Sigmoid colon (tissue), 7 donors: ENCODE measurements around the gene EPHA2. TPM values are rescaled to one million over a fixed set of nuclear protein-coding genes. Genes with fewer than 3 reads are reported as not detected.
"Not testable (repeated sequence)": the region's sequence is repeated elsewhere in the genome, so short reads cannot be mapped to it uniquely, and the experiment has no call there.

Experiments used
- DNase-seq: peaks from one replicate; pipeline ENCODE4 v3.0.0-alpha.2; 2019
- H3K27ac ChIP-seq, 4 donors: fragments of 200-600 bp; sonication (generic); one replicate each; pipeline ENCODE4 v1.5.1; 2016 to 2019; ENCODE audit warnings: mild to moderate bottlenecking in 1 of 4
- H3K27me3 ChIP-seq, 3 donors: fragments of 200-600 bp; sonication (generic); one replicate each; pipeline ENCODE4 v1.5.1; 2019; ENCODE audit warnings: mild to moderate bottlenecking in 1 of 3
- H3K36me3 ChIP-seq, 4 donors: fragments of 200-600 bp; sonication (generic); one replicate each; pipeline ENCODE4 v1.5.1; 2016 to 2019
- H3K4me1 ChIP-seq, 4 donors: fragments of 200-600 bp; sonication (generic); one replicate each; pipeline ENCODE4 v1.5.1; 2017 to 2019
- H3K4me3 ChIP-seq, 4 donors: fragments of 200-600 bp; sonication (generic); one replicate each; pipeline ENCODE4 v1.5.1; 2017 to 2019; ENCODE audit warnings: mild to moderate bottlenecking in 2 of 4, moderate library complexity in 1 of 4
- H3K9me3 ChIP-seq, 4 donors: fragments of 200-600 bp in 3 of 4; sonication (generic) in 3 of 4; one replicate each; pipeline versions ENCODE4 v1.5.1 to v1.6.1; 2013 to 2019
- EP300 ChIP-seq, 4 donors: sonication (generic); formaldehyde crosslinking; IDR thresholded peaks; one replicate each; pipeline ENCODE4 v1.6.1; 2017; ENCODE audit warnings: antibody characterized with exemption in 4 of 4
- POLR2A ChIP-seq, 2 donors: fragments of 450-650 bp; IDR thresholded peaks; one replicate each; pipeline ENCODE4 v1.6.1; 2016; ENCODE audit warnings: antibody characterized with exemption in 2 of 2, mild to moderate bottlenecking in 2 of 2, moderate library complexity in 2 of 2
- POLR2AphosphoS5 ChIP-seq, 4 donors: sonication (generic); formaldehyde crosslinking; IDR thresholded peaks; one replicate each; pipeline ENCODE4 v1.6.1; 2017; ENCODE audit warnings: antibody characterized with exemption in 4 of 4
- WGBS, 2 donors: extraction: QIAGEN DNeasy Blood & Tissue Kit; methylation state at CpG; one replicate each; pipeline ENCODE4 v1.1.7; 2013; 5-methylcytosine and 5-hydroxymethylcytosine counted together
- intact Hi-C: fragments of 100-400 bp; cut with DNase I; formaldehyde crosslinking; loops from one replicate; pipeline ENCODE4 v1.15.1; 2023
- polyA plus RNA-seq, 3 donors: library from polyadenylated mRNA; stranded (reverse); fragments of 200-250 nt; gene quantifications; one replicate each; pipeline ENCODE4 v1.2.3, GENCODE V29; 2013
- total RNA-seq, 4 donors: library from RNA; depleted of rRNA; stranded (reverse); fragments of >200 nt; gene quantifications; one replicate each; pipeline ENCODE4 v1.1.0, GENCODE V29; 2016
- TF ChIP-seq, protein P1 (sequence below), 4 experiments: fragments of 450-650 bp in 3 of 4; fragments of 200-600 bp in 1 of 4; IDR thresholded peaks; one replicate each; pipeline ENCODE4 v1.5.1; 2016 to 2019; ENCODE audit warnings: antibody characterized with exemption in 4 of 4, mild to moderate bottlenecking in 3 of 4, moderate library complexity in 2 of 4
- donor health status: healthy with polysubstance abuse.
- donor health status: Bipolar disorder and iron deficiency.
- donor health status: healthy.

The EPHA2 gene
- total and polyA plus RNA-seq, 7 donors, result 3.3 to 24.7 (median 6.0) TPM

DNA sequence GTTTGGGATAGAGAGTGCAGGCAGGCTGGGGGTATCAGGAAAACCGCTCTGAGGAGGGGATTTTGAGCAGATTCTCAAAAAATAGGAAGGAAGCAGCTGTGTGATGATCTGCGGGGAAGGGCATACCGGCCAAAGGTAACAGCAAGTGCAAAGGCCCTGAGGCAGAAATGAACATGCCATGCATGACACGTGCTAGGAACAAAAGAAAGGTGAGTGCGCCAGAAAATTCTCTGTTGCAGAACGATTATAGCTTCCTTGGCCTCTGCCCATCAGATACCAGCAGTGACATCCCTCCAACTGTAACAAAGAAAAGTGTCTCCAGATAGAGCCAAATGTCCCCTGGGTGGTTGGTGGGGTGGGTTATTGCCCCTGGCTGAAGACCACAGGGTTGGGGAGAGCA lies 45.4 kb downstream of the EPHA2 start:
- Histone ChIP-seq H3K4me3 (no peak overlapping the region), H3K9me3 (peaks cover 0 to 10% (median 5%) of the 10 kb centered on the region in 4 donors), H3K4me1 (peaks cover 0 to 19% (median 3%) of the 10 kb centered on the region in 4 donors), H3K27me3 (no peaks in the 10 kb centered on the region), H3K27ac (no peak overlapping the region), H3K36me3 (no peaks in the 10 kb centered on the region)
- 90% methylated on average over 6 of the region's 6 CpGs for WGBS, 2 donors
- TF ChIP-seq POLR2A (IDR thresholded peaks at IDR 0.05), result no peak
- TF ChIP-seq, protein P1, sequence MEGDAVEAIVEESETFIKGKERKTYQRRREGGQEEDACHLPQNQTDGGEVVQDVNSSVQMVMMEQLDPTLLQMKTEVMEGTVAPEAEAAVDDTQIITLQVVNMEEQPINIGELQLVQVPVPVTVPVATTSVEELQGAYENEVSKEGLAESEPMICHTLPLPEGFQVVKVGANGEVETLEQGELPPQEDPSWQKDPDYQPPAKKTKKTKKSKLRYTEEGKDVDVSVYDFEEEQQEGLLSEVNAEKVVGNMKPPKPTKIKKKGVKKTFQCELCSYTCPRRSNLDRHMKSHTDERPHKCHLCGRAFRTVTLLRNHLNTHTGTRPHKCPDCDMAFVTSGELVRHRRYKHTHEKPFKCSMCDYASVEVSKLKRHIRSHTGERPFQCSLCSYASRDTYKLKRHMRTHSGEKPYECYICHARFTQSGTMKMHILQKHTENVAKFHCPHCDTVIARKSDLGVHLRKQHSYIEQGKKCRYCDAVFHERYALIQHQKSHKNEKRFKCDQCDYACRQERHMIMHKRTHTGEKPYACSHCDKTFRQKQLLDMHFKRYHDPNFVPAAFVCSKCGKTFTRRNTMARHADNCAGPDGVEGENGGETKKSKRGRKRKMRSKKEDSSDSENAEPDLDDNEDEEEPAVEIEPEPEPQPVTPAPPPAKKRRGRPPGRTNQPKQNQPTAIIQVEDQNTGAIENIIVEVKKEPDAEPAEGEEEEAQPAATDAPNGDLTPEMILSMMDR (IDR thresholded peaks at IDR 0.05), result no peak
- no peak for TF ChIP-seq POLR2AphosphoS5 (IDR thresholded peaks at IDR 0.05)
- no peak for TF ChIP-seq EP300 (IDR thresholded peaks at IDR 0.05)
- intact Hi-C loops, result no loop called here
- no peak for DNase-seq

DNA sequence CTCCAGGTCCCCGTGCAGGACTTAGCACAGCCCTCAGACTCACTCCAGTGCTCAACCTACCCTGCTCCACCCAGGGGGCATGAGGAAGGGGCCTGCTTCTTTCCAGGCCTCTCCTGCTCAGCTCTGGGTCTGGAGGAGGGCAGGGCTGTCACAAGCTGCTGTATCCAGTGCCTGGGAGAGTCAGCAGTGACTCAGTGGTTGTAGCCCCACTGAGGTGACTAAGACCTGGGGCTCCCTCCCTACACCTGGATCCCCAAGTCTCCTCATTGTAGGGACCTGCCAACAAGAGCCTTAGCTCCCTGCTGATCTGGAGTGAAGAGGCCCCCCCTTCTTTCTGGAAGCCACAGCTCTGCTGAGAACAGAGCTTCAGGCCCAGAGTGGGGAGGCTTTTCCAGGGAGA lies 46.3 kb downstream of the EPHA2 start:
- Histone ChIP-seq H3K27me3 (no peaks in the 10 kb centered on the region), H3K36me3 (no peaks in the 10 kb centered on the region), H3K4me1 (peaks cover 0 to 19% (median 3%) of the 10 kb centered on the region in 4 donors), H3K4me3 (no peak overlapping the region), H3K9me3 (peaks cover 0 to 10% (median 5%) of the 10 kb centered on the region in 4 donors), H3K27ac (no peak overlapping the region)
- DNase-seq, result no peak
- intact Hi-C loops, result no loop called here
- 74 to 86% methylated on average over 1 of the region's 1 CpG for WGBS, 2 donors
- TF ChIP-seq, protein P1 (IDR thresholded peaks at IDR 0.05), result no peak
- TF ChIP-seq POLR2AphosphoS5 (IDR thresholded peaks at IDR 0.05) (no peak), POLR2A (IDR thresholded peaks at IDR 0.05) (no peak), EP300 (IDR thresholded peaks at IDR 0.05) (no peak)

- H3K4me1 ChIP-seq, H3K27ac ChIP-seq, H3K27me3 ChIP-seq, H3K9me3 ChIP-seq, intact Hi-C loops, H3K4me3 ChIP-seq, DNase-seq, H3K36me3 ChIP-seq: not testable (repeated sequence)
- 64 to 65% methylated on average over 5 of the region's 5 CpGs for WGBS, 2 donors
Measured at GRCh38 chr1:16107039-16107438, 48.8 kb downstream of the EPHA2 start.

DNA sequence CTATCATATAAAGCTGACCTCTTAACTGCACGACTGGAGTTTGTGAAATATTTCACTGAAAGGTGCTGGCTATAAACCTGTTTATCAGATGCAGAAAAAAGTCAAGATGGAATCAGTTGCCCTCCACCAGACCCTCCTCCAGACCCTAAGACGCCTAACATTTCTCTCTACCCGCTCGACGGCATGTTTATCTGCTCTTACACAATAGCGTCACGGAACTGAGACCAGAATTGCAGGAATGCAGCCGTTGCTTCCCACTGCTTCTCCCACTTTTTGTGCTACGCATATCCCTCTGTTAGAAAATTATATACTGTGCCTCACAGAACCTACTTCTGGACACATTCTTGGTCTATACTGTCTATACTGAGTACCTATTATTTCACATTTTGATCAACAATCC lies 54.2 kb downstream of the EPHA2 start:
- Histone ChIP-seq H3K4me3 (no peak overlapping the region), H3K9me3 (no peaks in the 10 kb centered on the region), H3K4me1 (no peaks in the 10 kb centered on the region), H3K27me3 (no peaks in the 10 kb centered on the region), H3K27ac (no peak overlapping the region), H3K36me3 (no peaks in the 10 kb centered on the region)
- TF ChIP-seq, protein P1 (IDR thresholded peaks at IDR 0.05), result no peak
- TF ChIP-seq POLR2A (IDR thresholded peaks at IDR 0.05) (no peak), EP300 (IDR thresholded peaks at IDR 0.05) (no peak), POLR2AphosphoS5 (IDR thresholded peaks at IDR 0.05) (no peak)
- DNase-seq, result no peak
- WGBS, 2 donors, result 55 to 64% methylated on average over 9 of the region's 9 CpGs
- intact Hi-C loops, result no loop called here

GRCh38 chr1:16099412-16099811 lies 56.5 kb downstream of the EPHA2 start:
- WGBS, 2 donors, result 88 to 96% methylated on average over 1 of the region's 1 CpG
- Histone ChIP-seq H3K4me3 (no peak overlapping the region), H3K36me3 (no peaks in the 10 kb centered on the region), H3K9me3 (no peaks in the 10 kb centered on the region), H3K4me1 (no peaks in the 10 kb centered on the region), H3K27ac (no peak overlapping the region), H3K27me3 (no peaks in the 10 kb centered on the region)
- intact Hi-C loops, result no loop called here
- DNase-seq, result no peak
- no peak for TF ChIP-seq POLR2AphosphoS5 (IDR thresholded peaks at IDR 0.05)
- TF ChIP-seq, protein P1 (IDR thresholded peaks at IDR 0.05), result no peak
- no peak for TF ChIP-seq POLR2A (IDR thresholded peaks at IDR 0.05)
- no peak for TF ChIP-seq EP300 (IDR thresholded peaks at IDR 0.05)
